Activated CD8-positive, alpha-beta memory T cell treated with anti-CD3 and anti-CD28 coated beads, Interleukin-2, amount 50 U/mL, for 24 hours (primary cell): ENCODE results near the gene OBSCN.

ENCODE experiments used
- DNase-seq: peaks from one replicate; pipeline ENCODE4 v3.0.0-alpha.2; 2020; ENCODE audit errors: extremely low read depth

OBSCN gene

DNA sequence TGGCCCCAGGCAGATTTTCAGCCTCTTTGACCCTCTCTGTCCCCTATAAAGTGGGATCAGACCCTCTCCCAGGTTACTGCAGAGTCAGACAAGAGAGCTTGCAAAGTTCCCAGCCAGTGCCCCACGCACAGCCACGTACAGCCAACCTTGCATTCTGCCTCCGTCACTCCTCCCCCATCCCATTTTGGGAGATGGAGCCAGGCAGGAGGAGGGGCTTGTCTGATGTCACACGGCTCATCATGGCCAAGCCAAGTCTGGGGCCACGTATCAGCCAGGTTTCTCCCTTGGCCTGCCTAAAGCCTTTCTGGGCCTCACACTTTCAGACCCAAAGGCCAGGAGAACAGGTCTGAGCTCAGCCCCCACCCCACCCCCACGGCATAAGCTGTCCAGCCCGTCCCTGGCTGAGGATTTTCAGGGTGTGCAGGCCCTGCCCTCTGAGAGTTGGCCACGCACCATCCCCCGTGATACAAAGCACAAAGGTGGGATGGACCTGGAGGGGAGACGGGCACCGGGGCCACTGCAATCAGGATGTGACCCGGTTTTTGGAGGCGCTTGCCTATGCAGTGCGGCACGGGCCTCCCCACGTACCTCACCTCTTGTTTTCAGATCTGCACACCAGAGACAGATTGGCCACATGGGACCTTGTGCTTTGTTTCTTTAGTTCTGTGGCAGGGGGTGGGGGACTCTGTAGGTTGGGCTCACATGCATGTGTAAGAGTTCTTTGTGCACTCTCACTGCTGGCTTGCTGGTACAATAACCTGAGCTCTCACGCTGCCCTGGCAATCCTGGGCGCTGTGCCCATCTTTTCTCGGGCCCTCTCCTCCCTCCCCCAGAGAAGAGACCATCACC is 151.1 kb downstream of the OBSCN start:
- DNase-seq: no peak

DNA sequence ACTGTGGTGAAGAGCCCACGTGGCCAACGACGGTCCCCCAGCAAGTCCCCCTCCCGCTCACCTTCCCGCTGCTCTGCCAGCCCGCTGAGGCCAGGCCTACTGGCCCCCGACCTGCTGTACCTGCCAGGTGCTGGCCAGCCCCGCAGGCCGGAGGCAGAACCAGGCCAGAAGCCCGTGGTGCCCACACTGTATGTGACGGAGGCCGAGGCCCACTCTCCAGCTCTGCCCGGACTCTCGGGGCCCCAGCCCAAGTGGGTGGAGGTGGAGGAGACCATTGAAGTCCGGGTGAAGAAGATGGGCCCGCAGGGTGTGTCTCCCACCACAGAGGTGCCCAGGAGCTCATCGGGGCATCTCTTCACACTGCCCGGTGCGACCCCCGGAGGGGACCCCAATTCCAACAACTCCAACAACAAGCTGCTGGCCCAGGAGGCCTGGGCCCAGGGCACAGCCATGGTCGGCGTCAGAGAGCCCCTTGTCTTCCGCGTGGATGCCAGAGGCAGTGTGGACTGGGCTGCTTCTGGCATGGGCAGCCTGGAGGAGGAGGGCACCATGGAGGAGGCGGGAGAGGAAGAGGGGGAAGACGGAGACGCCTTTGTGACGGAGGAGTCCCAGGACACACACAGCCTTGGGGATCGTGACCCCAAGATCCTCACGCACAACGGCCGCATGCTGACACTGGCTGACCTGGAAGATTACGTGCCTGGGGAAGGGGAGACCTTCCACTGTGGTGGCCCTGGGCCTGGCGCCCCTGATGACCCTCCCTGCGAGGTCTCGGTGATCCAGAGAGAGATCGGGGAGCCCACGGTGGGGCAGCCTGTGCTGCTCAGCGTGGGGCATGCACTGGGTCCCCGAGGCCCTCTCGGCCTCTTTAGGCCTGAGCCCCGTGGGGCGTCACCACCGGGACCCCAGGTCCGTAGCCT is 152.0 kb downstream of the OBSCN start:
- no peak for DNase-seq

DNA sequence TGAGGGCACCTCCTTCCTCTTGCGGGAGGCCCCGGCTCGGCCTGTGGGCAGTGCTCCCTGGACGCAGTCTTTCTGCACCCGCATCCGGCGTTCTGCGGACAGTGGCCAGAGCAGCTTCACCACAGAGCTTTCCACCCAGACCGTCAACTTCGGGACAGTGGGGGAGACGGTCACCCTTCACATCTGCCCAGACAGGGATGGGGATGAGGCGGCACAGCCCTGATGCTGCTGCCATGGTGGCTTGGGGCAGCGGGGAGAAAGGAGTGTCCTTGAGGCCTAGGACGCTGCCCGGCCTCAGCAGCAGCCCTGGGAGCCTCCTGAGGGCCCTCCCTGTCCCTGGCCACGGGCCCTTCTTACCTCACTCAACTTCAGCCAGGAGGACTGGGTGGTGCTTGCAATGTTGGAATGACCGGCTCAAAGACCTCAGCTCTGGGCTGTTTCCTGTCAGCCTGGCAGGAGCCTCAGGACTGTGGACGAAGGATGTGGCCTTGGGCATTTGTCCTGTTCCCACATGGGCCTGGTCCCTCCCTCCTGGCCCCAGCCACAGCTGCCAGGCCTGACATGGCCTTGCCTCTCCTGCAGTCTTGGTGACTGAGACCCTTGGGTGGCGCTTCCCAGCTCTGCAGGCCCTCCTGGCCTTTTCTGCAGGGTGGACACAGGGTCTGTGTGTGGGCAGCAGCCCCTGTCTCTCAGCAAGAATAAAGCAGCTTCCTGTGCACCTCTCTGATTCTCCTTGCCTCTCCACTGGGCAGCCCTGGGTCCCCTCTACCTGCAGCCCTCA is 152.9 kb downstream of the OBSCN start:
- DNase-seq: no peak

DNA sequence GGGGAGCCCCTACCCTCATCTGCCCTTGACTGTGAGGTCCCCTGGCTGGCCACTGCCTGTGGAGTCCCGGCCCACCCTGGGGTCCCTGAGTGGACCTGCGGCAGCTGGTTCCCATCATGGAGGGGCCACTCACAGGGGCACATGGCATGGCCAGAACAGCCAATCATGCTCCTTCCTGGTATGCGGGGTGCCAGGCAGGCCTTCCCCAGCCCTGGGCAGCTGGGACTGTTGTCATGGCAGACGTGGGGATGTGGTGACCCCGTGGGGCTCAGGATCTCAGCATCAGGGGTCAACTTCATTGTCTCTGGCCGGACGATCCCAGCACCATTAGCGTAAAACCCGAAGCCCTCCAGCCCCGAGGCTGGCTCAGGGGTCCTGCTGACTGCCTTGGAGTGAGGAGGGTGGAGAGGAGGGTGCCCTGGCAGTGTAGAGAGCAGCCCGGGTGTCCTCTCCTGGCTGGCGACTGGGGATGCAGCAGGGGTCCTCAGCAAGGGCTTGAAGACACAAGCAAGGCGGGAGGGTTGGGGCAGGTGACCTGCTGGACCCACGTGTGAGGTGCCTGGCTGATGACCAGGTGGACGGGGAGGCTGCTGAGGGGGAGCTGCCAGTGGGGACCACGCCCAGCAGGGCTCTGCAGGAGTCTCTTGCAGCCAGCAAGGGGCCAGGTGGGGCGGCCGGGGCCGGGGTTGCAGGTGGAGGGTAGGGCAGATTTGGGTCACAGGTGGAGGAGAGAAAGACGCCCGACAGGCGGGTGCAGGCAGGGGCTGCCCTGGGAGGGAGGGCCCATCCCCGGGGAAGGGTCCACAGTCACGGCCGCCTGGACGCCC is 153.7 kb downstream of the OBSCN start:
- DNase-seq: no peak

DNA sequence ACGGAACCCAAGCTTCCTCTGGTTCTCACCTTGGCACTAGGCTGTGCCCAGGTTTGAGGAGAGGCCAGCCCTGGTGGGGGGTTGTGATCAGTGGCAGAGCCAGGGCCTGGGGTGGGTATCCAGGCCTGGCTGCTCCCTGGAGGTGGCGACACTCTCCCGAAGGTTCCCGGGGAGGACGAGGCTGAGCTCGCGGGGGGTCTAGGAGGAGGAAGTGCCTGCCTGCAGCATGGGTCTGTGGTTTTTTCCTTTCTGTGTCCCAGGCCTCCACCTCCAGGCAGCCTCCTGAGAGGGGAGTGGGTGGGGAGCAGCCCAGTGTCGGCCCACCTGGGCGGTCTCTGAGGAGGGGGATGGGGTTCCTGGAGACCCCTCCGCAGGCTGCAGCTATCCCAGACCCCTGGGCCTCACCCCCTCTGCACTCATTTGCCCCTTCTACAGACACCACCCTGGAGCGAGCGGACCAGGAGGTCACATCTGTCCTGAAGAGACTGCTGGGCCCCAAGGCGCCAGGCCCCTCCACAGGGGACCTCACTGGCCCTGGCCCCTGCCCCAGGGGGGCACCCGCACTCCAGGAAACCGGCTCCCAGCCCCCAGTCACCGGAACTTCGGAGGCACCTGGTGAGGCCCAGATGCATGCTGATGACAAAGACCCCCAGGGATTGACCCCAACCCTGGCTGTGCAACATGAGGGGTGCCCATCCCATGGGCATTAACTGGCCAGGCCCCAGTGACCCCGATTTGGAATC is 154.5 kb downstream of the OBSCN start:
- DNase-seq: no peak

DNA sequence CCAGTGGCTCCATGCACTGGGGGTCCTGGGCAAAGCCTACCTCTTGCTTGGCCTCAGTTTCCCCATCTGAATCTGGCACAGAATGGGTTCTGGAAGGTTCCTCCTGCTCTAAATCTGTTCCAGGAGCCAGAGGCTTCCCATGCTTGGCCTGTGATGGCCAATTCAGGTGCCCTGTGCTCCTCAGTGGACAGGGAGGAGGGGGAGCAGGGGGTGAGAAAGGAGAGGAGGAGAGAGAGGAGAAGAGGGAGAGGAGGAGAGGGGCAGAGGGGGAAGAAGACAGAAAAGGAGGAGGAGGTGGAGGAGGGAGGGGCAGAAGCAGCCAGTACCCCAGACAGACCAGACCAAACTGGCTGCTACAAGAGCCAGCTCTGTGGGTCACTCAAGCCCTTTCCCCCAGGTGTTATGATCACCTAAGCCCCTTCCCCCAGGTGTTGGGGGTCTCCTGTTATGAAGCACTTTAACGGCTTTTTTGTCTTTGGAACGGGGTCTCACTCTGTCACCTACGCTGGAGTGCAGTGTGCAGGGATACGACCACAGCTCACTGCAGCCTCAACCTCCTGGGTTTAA is 155.1 kb downstream of the OBSCN start:
- DNase-seq: no peak

DNA sequence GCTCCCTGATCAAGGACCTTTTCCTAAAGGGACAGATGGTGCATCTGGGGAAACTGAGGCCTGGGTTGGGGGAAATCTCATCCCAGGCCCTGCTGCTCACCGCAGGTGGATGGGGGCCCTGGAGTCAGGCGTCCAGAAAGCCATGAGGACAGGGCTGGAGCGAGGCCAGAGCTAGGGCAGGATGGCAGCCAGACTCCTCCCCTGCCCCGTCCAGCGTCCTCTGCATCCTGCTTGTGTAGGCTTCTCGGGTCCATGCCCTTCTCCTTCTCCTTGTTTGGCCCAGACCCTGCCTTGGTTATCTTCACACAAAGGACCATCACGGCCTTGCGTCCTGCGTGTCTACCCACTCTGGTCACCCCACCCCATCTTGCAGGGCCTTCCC is 155.8 kb downstream of the OBSCN start:
- DNase-seq: no peak

DNA sequence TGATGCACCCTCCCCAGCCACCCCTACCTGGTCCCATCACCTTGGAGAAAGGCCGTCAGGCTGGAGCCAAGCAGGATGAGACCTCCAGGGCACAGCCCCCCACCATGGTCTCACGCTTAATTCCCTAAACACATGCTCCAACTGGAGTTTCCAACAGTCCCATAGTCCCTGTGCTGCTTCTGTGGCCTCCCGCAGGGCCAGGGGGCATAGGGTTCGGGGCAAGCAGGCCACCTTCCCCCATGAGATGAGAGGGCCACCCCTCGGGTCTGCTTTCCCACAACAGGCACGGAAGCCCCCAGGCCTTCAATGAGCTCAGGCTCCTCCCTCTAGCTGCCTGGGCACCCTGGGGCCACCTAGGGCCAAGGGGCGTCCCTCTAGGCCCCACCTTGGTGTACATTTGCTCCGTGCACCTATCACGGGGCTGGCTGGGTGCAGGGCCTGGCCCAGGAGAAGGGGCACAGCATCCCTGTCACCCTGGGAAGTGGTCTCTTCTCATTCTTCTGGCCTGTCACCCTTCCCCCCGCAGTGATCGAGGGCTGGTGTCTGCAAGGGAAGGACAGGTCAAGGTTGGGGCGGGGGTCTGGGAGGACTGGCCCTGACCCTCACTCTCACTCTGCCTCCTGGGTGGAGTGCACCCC is 156.3 kb downstream of the OBSCN start:
- DNase-seq: no peak

DNA sequence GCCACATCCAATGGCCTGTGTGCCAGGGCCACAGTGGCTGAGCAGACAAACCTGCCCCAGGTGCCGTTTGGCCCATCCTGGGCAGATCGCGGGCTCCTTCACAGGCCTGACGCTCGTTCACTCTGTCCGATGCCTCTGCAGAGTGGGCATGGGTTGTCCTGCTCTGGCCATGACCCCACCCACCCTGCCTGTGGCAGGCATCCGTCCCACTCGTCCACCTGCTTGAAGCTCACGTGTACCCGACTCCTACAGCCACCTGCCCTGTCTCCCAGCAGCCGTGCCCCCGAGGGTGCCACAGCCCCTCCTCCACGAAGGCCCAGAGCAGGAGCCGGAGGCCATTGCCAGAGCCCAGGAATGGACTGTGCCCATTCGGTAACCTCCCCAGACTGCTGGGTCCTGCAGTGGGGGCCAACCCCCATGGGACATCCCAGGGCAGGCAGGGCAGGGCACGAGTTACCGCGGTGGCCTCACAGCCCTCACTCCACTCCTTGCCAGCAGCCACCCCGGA is 156.9 kb downstream of the OBSCN start:
- no peak for DNase-seq

DNA sequence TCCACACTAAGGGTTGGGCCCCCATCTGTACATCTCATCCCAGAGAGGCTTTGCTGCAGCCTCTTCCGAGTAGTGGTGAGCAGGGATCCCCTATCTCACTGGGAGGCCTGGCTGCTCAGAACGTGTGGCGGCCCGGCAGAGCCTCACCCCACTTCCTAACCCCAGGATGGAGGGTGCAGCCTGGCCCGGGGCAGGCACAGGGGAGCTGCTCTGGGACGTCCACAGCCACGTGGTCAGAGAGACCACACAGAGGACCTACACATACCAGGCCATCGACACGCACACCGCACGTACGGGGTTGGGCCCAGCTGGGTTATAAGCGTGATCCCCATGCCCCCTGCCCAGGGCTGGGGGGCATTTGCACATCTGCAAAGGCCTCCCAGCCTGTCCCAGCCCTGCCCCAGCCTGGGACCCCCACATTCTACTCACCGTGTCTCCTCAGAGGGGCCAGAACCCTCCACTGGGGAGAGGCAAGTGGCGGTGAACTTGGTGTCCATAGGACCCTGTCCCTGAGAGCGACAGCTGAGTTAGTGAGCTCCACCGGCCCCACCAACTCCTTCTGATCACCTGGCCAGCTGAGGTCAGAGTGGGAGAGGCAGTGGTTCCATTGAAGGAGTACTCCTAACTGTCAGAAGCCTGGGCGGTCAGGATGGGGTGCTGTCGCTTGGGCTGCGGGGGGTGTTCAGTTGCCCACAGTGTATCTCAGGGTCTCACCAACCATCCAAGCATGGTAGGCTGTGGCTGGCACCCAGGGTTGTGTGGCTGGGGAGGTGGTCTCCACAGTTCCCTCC is 157.6 kb downstream of the OBSCN start:
- no peak for DNase-seq

DNA sequence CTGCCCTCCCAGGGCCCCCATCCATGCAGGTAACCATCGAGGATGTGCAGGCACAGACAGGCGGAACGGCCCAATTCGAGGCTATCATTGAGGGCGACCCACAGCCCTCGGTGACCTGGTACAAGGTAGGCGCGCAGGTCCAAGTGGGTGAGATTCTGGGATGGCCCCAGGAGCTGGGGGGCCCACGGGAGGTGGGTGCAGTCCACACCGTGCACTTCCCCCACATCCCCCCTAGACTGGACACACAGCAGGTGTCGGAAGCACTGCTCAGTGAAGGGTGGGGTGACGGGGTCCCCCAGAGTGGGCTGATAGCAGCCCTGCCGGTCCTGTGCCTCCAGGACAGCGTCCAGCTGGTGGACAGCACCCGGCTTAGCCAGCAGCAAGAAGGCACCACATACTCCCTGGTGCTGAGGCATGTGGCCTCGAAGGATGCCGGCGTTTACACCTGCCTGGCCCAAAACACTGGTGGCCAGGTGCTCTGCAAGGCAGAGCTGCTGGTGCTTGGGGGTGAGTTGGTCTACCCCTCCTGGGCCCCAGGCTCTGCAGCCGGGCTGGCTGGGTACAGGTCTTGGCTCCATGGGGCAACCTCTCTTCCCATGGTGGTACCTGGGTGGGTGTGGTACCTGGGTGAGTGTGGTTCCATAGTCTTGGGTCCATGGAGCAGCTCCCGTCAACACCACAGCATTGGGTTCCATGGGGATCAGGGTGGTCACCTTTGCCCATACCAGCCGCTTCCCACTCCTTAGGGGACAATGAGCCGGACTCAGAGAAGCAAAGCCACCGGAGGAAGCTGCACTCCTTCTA is 158.4 kb downstream of the OBSCN start:
- DNase-seq: no peak

DNA sequence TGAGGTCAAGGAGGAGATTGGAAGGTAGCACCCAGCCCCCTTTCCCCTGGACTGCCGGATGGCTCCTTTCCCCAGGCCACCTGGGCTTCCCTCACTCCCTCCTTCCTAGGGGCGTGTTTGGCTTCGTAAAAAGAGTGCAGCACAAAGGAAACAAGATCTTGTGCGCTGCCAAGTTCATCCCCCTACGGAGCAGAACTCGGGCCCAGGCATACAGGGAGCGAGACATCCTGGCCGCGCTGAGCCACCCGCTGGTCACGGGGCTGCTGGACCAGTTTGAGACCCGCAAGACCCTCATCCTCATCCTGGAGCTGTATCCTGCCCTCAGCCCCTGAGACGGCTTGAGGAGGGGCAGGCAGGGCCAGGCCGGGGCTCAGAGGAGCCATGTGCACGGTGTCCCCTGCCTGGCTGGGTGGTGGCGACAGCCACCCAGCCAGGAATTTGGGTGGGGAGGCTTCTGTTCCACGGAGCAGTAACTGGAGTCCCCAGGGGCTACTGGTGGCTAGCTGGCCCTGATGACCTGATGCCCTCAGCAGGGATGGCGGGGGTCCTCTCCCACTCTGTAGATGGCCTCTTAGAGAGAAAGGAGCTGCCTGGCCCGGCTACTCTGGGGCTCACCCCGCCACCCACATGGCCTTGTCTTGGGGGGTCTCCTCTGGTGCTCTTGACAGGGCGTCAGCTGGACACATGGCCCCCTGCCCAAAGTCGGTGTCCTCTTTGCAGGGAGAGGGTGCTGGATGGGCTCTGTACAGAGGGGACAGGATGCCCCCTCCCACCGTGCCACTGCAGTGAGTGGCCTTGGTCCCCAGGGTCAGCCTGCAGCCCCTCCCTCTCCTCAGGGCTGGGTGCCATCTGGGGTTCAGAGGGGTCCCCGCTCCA is 159.3 kb downstream of the OBSCN start:
- no peak for DNase-seq

DNA sequence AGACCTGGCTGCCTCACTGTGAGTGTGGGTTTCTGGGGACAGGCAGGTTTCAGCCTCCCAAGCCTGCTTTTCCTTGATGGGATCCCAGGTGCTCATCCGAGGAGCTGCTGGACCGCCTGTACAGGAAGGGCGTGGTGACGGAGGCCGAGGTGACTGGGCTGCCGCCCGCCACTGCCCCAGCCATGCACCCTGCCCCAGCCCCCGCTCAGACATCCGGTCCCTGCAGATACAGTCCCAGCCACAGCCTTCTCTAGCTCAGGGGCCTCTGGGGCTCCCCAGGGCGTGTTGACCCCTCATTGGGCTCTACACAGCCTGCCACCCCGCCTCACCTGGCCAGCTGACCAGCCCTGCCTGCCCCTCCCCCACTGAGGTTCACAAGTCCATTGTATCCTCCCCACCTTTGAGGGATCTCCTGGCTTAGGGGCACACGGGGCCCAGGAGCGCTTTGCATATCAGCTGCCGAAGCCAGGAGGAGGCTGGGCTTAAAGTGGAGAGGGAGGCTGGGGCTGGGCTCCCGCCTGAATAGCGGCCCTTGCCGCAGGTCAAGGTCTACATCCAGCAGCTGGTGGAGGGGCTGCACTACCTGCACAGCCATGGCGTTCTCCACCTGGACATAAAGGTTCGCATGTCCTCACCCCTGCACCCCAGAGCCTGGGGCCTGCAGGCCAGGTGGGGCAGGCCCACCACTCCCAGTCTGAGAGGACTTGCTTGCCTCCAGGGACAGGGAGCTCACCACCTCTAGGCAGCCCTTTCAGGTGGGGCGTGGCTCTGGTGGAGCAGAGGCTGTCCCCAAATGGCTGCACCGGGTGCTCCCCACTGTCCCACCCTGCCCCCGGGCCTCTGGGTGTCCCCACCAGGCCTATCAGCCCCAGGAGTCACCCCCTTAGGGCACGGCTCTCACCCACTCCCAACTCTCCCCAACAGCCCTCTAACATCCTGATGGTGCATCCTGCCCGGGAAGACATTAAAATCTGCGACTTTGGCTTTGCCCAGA is 160.3 kb downstream of the OBSCN start:
- no peak for DNase-seq

DNA sequence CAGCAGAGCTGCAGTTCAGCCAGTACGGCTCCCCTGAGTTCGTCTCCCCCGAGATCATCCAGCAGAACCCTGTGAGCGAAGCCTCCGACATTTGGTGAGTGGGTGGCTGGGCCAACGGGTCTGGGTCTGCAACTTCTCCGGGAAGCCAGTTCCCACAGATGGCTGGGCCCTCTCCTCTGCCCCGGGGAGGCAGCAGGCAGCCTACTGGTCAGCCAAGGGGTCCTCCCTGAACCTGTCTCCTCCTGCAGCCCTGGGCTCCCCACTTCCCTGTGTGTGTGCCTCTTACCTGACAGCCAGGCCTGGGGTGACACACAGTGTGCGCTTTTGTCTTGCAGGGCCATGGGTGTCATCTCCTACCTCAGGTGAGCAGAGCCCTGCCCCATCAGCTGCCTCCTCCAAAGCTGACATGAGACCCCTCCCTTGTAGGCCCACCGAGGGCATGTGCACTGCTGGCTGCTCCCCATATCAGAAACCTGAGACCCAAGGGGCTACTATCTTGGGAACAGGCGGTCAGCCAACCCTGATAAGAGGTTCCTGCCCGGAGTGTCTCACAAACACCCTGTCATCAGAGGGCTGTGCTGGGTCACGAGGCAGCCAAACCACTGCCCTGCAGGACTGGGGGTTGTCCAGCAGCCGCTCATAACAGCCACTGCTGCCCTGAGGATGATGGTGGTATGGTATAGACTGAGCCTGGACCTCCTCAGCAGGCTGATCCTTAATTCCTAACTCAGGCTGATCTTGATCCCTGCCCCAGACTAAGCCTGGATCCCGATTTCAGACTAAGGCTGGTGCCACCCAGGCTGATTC is 161.2 kb downstream of the OBSCN start:
- DNase-seq: no peak
